Right kidney (tissue), 1 donor: Measurements from ENCODE around the gene CD2BP2.
"Not testable (repeated sequence)": the region's sequence is repeated elsewhere in the genome, so short reads cannot be mapped to it uniquely, and the experiment has no call there.

Experiments used
- DNase-seq: peaks from one replicate; pipeline ENCODE4 v3.0.0-alpha.2; 2016

Gene CD2BP2

DNA sequence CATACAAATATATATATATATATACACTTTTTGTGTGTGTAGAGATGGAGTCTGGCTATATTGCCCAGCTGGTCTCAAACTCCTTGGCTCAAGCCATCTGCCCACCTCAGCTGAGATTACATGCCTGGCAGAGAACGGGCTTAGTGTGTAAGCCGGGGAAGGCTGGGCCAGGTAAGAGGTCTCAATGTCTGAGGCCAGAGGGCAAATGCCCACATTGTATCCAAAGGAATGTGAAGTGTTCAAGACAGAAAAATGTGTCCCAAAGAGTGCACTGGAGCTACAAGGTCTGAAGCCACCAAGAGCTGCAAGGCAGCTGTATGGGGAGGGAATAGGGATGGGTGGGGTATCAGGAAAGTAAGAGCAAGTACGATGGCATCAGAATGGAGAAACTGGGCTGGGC lies 8.8 kb downstream of the CD2BP2 start:
- DNase-seq, result no peak

DNA sequence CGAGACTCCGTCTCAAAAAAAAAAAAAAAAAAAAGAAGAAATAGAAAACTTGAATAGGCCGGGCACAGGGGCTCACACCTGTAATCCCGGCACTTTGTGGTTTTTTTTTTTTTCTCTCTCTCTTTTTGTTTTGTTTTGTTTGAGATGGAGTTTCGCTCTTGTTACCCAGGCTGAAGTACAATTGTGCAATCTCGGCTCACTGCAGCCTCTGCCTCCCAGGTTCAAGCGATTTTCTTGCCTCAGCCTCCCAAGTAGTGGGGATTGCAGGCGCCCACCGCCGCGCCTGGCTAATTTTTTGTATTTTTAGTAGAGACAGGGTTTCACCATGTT lies 11.7 kb downstream of the CD2BP2 start:
- DNase-seq, result not testable (repeated sequence)

DNA sequence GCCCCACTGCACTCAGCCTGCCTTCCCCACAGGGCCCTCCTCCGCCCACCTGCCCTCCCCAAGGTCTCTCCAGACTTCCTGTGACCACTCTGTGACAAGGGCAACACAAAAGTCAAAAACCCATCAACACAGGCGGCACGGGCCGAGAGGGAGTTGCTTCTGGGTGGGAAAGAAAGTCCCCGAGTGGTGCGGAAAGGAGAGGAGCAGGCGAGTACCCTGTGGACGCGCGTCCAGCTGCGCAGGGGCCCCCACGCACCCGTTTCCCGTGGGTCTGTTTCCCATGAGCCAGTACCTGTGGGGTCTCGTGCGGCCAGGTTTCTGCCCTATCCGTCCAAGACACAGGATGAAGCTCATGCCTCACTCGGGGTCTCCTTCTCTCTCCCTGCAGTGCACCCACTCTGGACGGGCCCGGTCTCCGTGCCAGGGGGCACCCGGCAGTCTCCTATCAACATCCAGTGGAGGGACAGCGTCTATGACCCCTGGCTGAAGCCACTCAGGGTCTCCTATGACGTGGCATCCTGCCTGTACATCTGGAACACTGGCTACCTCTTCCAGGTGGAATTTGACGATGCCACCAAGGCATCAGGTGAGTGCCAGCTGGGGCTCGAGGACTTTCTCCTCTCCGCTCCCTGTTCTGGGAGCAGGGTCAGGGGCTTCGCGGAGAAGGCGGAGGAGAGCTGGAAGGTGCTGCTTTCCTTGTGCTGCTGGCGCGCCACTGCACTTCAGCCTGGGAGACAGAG lies 12.2 kb downstream of the CD2BP2 start:
- DNase-seq, result no peak

DNA sequence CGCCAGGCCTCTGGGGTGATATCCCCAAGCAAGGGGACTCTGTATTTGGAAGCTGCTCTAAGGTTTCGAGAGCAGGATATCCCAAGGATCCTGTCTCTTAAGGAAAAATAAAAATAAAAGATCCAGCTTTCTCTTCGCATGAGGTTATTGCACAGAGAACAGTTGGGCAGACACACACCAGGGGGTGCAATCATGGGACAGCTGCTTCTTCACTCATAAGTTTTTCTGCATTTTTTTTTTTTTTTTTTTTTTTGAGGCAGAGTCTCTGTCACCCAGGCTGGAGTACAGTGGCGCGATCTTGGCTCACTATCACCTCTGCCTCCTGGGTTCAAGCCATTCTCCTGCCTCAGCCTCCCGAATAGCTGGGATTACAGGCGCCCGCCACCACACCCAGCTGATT lies 13.1 kb downstream of the CD2BP2 start:
- not testable (repeated sequence) for DNase-seq

DNA sequence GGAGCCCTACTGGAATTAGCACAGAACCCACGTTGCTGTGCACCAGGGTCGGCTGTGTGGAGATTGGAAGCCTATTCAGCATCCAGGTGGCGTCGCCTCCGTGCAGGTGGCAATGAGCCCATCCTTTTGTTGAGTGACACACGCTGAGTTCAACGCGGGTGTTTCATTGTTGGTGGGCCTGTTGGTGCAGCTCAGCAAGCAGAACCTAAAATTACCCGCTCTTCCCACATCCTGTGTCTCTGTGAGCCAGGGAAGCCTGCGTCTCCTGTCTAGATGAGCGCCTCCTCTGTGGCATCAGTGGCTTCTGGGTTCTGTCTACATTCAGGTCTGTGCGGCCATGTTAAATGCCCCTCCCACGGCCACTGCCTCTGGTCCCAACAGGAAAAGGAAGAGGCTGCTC lies 14.5 kb downstream of the CD2BP2 start:
- DNase-seq, result no peak

DNA sequence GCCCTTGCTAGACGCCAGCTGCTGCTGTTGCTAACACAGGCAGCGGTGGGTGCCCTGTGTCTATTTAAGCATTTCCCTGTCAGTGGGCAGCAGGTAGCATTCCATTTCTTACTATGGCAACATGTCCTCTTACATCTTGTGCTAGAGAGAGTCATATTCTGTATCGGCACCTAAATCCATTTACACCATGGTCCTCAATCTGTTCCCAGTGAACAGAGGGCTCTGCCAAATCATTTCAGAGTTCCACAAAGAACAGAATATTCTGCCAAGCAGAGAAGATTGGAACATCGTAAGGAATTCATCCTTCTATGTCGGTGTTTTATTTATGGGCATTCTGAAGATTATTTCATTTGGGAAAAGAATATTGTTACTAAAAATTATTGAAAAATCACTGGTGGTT lies 16.4 kb downstream of the CD2BP2 start:
- not testable (repeated sequence) for DNase-seq

DNA sequence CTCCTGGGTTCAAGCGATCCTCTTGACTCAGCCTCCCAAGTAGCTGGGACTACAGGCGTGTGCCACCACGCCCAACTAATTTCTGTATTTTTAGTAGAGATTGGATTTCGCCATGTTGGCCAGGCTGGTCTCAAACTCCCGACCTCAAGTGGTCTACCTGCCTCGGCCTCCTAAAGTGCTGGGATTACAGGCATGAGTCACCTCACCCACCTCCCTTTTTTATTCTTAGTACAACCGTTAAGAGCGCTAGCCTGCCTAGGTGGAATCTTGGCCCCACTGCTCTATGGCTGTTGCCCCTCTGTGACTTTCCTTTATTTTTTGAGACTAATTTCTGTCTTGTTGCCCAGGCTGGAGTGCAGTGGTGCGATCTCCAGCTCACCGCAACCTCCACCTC lies 17.1 kb downstream of the CD2BP2 start:
- DNase-seq, result not testable (repeated sequence)

DNA sequence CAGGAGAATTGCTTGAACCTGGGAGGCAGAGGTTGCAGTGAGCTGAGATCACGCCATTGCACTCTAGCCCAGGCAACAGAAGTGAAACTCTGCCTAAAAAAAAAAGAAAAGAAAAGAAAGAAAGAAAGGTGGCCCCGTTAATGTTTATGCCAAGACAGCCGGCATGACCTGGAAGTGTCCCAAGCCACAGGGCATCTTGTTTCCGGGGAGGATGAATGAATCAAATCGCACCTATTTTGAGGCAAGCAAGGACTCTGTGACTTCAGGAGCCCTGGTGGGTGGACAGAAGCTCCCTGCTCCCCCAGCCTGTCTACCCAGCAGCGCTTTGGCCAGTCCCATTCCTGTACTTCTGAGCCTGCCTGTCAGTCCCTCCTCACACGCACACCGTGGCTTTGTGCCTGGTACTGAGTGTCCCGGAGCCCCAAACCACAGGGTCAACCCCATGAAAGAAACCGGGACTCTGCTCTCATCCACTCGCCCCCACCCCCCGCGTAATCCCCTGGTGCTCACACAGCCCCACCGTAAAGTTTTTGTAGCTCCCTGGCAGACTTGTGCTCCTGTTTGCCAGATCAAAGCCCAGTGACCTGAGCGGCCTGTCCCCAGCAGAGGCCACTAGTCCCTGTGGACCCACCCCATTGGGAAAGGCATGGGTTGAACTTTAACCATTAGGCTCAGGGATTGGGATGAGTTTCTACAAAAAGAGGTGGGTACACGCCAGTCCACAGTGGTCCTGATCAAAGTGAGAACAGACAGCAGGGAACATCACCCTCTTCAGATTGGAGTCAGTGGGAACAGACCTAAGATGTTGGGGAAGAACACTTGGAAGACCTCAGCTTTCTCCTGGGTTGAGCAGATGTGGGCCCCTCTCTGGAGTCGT lies 19.3 kb downstream of the CD2BP2 start:
- DNase-seq, result no peak

DNA sequence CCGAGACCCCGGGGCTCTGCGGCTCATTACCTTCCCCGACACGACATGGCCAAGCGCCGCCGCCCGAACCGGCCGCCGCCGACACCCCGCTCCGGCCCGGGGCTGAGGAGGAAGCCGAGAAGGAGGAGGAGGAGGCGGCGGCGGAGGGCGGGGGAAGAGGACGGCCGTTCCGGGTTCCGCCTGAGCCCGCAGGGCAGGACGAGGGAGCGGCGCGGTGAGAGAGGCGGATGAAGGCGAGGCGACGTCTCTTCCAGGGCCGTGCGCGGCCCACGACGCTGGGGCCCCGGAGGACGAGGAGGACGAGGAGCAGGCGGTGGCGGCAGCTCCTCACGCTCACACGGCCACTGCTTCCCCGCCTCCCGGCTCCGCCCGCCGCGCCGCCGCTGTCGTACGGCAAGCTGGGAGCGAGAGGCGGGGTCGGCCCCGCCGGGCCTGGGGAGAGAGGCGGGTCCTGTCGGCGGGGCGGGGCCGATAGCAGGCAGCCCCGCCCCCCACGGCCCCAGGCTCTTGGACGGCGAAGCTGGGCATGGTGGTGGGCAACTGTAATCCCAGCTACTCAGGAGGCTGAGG lies 20.0 kb downstream of the CD2BP2 start:
- peak; percentile 97 for DNase-seq

DNA sequence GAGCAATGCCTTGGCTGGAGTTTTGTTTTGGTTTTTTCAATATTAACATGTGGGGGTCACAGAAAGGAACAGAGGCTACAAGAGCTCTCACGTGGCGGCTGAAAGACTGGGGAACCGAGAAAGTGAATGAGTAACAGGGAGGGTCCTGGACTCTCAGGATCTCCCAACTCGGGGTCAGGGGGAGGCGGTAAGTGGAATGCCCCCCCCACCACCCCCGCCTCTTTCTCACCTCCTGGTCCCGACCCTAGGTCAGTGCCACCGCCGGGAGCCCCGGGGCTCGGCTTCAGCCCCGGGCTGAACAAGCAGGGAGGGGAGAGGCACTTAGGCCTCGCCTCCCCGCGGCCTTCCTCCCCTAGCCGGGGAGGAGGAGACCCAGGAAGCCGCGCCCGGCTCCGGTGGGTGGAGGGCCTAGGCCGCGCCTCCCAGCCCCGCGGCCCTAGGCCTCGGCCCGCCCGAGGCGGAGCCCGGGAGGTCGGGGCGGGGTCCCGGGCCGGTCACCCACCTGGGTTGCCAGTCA lies 20.6 kb downstream of the CD2BP2 start:
- peak; percentile 65 for DNase-seq

DNA sequence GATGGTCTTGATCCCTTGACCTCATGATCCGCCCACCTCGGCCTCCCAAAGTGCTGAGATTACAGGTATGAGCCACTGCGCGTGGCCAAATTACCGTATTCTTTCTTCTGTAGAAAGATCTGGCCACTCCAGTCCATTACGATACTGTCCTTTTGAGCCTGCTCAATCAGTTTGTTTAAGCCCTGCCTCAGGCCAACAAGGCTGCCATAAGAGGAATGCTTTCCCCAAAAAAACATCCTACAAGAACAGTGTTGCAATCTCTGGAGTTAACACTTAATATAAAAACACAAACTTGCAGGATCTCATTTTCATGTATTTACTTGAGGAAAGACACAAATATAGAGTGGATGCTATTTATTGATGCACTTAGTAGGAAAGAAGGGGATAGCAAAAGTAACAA lies 30.9 kb downstream of the CD2BP2 start:
- DNase-seq, result not testable (repeated sequence)

DNA sequence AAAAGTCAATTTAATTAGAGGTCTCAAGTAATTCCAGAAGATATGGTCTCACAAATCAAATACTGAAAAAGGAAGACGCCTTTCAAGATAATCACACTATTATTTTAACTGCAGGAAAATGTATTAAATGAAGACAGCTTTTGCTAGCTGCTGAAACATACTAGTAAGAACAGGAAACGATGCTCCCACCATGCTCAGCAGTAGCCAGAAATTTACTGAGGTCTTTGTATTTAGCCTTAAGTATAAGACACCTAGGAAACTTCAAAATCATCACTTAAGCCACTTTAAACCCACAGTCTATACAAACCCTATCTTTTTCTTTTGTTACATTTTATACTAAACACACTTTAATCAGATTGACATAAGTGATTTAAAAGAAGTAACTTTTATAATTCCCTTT lies 36.5 kb downstream of the CD2BP2 start:
- not testable (repeated sequence) for DNase-seq

DNA sequence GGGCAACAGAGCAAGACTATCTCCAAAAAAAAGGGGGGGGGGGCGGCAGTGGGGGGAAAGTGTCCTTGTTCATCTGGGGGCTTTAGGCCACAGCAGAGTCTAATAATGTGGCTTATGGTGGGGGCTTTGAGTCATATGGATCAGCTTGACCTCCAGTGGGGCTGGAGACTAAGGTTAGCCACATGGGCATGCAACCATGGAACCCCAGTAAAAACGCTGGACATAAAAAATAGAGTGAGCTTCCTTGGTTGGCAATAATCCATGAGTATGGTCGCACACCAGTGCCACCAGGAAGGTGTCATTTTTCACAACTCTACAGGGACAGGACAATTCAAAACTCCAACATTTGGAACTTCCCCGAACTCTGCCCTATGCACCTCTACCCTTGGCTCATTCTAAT lies 44.2 kb downstream of the CD2BP2 start:
- DNase-seq, result not testable (repeated sequence)

DNA sequence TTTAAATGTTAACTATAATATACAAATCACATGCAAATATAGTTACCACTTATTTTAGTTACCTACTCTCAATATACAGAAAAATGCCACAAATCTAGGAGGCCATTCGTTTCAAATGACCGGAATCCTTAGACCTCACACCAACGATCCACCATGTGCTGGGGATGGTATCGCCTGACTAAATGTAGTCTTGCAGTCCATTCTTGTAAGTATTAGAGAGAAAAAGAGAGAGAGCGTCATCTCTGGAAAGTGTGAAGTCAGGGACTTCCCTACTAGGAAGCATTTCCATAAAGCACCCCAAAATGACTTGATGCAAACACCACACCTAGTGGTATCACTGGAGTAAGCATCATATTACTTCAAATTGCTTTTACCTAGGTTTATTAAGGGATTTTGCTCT lies 45.9 kb downstream of the CD2BP2 start:
- DNase-seq, result not testable (repeated sequence)
